ENCODE results near the gene NUPR2.
"Not testable (repeated sequence)": the region's sequence is repeated elsewhere in the genome, so short reads cannot be mapped to it uniquely, and the experiment has no call there.

NUPR2 gene, protein sequence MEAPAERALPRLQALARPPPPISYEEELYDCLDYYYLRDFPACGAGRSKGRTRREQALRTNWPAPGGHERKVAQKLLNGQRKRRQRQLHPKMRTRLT

GRCh38 chr7:56115852-56116538 lies at the start of gene NUPR2:
Gene NUPR2 (minus strand): TSS chr7:56116417. CDS start chr7:56116314, 103 bp downstream.
- DNase-seq = no peak

DNA sequence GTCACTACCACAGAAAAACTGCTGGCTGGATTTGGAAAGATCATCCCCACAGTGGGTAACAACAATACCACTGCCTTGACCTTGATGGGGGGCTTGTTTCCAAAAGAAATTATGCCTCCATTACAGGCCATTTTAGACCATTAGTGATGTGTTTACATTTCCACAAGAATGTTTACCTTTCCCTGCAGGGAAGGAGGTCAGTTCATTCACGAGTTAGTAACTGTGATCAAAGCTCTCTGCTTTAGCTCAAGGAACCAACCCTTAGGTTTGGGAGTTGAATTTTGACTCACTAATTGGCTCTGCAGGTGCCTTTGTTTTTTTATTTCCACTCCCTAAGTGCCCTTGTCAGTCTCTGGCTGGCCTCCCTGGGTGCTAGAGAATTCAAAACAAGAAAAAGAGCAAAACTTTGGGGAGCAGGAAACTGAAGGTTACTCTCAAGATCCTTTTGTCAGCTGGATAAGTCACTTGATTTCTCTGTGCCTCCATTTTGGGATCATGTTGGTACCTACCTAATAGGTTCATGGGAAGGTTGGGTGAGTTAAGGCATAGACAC lies 41.1 kb upstream of the NUPR2 start:
- DNase-seq = no peak

DNA sequence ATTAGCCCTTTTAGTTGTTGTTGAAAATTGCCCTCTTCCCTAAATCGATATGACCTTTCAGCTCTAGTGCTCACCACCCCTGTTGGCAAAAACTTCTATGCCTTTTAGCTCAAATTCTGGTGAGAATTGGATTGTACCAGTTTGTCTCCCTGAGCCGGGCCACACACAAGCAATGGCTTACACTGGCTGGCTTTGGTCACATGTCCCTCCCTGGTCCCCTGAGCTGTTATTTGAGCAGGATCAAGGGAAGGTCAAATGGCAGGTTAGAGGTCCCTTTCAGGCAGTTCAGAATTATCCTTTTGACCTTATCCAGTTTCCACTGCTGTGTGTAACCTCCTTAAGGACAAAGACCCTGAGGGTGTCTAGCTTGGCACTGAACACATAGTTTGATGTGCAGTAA lies 14.8 kb upstream of the NUPR2 start:
- not testable (repeated sequence) for DNase-seq

- DNase-seq = no peak
Observed at GRCh38 chr7:56127241-56127975, 11.2 kb upstream of the NUPR2 start.

GRCh38 chr7:56125831-56126230 lies 9.6 kb upstream of the NUPR2 start:
- DNase-seq = no peak

GRCh38 chr7:56124981-56125380 lies 8.8 kb upstream of the NUPR2 start:
- no peak for DNase-seq

DNA sequence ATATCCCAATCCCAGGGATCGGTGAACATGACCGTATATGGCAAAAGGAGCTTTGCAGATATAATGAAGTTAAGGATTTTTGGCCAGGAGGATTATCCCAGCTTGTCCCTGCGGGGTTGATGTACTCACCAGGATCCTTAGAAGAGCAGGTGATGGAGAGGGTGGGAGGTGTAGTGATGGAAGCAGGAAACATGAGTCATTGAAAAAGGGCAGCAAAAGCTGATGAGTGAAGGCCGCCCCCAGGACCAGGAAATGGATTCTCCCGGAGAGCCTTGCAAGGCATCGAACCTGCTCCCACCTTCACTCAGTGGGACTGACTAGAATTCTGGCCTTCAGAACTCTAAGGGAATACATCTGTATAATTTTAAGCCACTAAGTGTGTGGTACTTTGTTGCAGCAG lies 5.2 kb upstream of the NUPR2 start:
- no peak for DNase-seq

GRCh38 chr7:56112244-56112643 lies 4.0 kb downstream of the NUPR2 start:
- not testable (repeated sequence) for DNase-seq

GRCh38 chr7:56110611-56111010 lies 5.6 kb downstream of the NUPR2 start:
- DNase-seq = no peak

DNA sequence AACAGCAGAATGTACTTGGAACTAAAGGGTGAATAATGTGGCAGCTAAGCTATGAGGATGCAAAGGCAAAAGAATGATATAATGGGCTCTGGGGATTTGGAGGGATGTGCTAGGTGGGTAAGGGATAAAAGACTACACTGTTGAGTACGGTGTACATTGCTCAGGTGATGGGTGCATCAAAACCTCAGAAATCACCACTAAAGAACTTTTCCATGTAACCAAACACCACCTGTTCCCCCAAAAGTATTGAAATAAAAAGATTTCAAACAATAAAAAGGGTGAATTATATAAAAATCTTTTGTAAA lies 8.3 kb downstream of the NUPR2 start:
- DNase-seq = no peak

DNA sequence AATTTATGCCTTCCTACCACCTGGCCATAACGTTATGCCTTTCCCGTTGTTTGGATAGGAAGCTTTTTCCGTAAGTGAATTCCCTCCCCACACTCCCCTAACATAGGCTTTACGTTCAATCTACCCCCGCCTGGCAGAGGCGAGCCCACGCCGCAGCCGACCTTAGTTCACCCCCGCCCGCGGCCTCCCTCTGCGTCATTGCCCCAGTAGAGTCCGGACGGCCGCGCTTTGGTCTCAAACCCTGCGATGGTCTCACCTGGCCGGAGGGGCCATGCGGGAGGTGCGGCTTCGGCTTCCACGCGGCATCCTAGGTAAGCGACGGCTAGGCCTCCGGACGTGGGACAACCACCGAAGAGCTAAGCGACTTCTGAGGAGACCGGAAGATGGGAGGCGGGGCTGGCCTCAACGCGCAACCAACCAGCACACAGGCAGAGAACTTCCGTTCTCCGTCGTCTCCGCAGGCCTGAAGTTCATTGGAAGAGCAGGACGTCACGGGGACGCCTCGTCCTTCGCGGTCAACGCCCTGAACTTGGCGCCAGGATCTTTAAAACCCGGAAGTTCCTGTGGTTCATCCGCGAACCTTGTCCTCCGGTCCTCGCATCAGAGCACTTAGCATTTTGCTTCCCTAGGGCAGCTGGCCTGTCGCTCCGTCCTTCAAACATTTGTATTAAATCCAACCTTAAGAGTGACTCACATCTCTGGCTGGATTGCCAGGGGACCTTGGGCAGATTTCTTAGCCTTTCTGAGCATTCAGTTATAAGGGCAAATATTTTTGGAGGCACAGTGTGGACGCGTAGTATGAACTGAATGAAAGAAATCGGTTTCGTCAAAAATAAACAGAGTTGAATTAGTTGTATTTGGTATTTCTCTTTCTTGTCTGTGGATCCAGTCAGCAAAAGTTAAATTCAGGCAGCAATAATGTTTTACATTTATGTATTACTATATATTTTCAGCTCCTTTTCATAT lies 9.8 kb downstream of the NUPR2 start, which contains the start of gene CHCHD2:
CHCHD2 (minus strand) TSS at position 369 of the 966 bp plus-strand sequence; CDS start at position 306, 63 bp downstream.
- peak; percentile 91 for DNase-seq

GRCh38 chr7:56105508-56105907 lies 10.7 kb downstream of the NUPR2 start:
- DNase-seq = no peak

GRCh38 chr7:56104138-56104537 lies 12.1 kb downstream of the NUPR2 start:
- not testable (repeated sequence) for DNase-seq

- DNase-seq = no peak
Observed at GRCh38 chr7:56099653-56100052, 16.6 kb downstream of the NUPR2 start.

- DNase-seq = not testable (repeated sequence)
Observed at GRCh38 chr7:56098187-56099008, 17.8 kb downstream of the NUPR2 start.

DNA sequence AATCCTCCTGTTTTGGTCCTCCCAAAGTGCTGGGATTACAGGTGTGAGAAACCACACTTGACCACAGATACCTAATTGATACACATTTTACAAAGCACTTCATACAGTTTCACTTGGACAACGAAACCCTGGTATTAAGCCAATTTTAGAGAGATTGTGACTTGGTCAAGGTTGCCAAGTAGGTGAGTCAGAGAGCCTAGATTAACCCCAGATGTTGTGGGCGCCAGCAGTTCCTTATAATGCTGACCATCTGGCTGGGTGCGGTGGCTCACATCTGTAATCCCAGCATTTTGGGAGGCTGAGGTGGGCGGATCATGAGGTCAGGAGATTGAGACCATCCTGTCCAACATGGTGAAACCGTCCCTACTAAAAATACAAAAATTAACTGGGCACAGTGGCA lies 18.5 kb downstream of the NUPR2 start:
- no peak for DNase-seq

DNA sequence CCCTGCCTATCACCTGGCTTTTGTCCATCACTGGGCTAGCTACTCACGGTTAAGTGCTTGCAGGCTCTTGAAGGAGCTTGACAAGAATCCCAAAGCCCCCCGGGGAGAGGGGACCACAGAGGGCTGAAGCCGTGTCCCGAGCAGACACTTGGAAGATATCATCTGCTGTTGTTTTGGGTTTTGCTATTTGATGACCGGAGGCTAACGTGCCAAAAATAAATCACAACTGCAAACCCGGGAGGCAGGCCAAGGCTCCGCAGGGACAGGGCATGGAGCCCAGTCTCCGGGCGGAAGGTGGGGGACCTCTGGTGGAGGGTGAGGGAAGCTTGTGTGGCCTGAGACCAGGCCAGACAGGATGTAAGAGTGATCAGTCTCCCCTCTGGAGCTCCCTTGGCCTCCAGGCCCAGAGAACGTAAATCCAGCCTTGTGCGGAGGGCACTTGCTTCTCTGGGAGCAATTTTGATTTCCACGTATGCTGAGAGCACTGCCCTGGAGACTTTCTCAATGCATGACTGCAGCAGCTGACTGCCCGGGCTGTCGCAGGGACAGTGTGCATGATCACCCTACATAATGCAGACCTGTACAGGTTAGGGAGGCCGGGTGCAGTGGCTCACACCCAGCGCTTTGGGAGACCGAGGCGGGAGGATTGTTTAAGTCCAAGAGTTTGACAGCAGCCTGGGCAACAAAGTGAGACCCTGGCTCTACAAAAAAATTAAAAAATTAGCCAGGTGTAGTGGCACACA lies 23.3 kb downstream of the NUPR2 start, which contains the start of gene PHKG1:
PHKG1 (minus strand) TSS at position 164 of the 743 bp plus-strand sequence. CDS start 4,011 bp downstream, outside the sequence.
- no peak for DNase-seq

- DNase-seq = not testable (repeated sequence)
Observed at GRCh38 chr7:56092388-56092787, 23.8 kb downstream of the NUPR2 start.

DNA sequence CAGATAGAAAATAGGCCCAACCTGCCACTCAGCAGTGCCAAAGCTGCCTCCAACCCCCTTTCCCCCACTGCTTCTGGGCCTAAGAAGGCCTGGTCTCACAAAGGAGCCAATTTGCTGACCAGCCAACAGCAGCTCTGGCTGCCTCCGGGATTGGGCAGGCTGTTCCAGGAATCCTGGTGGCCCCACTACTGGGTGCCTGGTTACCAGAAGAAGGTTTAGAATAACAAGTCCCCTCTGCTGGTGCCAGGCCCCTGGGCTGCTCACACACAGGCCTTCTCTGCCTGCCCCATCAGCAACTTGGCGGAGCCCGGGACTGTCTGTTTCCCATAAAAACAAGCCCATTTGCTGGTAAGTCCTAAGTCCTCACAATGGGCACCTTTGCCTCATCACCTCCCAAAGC lies 24.6 kb downstream of the NUPR2 start:
- no peak for DNase-seq

GRCh38 chr7:56087445-56087844 lies 28.8 kb downstream of the NUPR2 start:
- DNase-seq = no peak

GRCh38 chr7:56086761-56087160 lies 29.5 kb downstream of the NUPR2 start:
- DNase-seq = no peak

Measured in activated gamma-delta T cell treated with Interleukin-2 at 50 U/mL for 16 hours (primary cell).